HG02642 (cell line): Measurements from ENCODE around the gene RBMY1D.
"Not testable (repeated sequence)": the region's sequence is repeated elsewhere in the genome, so short reads cannot be mapped to it uniquely, and the experiment has no call there.

Source experiments
- ATAC-seq: cut with Tn5 transposase; IDR thresholded peaks from one replicate; pipeline ENCODE4 v1.9.1; 2021; ENCODE audit warnings: mild to moderate bottlenecking; ENCODE audit not compliant: unreplicated experiment, poor library complexity

The RBMY1D gene

DNA sequence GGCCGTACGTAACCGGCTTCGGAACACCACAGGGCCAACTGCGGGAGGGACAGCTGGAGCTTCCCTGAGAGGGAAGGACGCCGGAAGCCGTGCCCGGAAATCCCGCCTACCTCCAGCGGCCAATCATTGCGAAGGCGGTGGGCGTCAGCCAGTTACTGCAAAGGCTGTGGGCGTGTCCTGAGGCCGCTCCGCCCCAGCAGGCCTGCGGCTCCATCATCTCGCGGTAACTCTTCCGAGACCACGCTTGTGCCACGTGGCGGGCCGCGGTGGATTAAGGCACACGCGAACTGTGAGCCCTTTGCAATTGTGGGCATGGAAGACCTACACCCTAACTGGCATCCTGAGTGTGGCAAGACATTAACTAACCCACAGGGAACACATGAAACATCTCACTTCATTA lies at the start of gene RBMY1D:
Gene RBMY1D, minus strand, starts transcription at position 101 of the 400 bp plus-strand sequence. CDS start 2,013 bp downstream, outside the sequence.
- not testable (repeated sequence) for ATAC-seq

GRCh38 chrY:21917932-21918331 lies 23.6 kb upstream of the RBMY1D start, which contains the start of gene RBMY1E:
TSS of gene RBMY1E (minus strand) at chrY:21918032. CDS start at chrY:21916054, 1,978 bp downstream.
- ATAC-seq, result not testable (repeated sequence)

- ATAC-seq, result peak; percentile 90
Observed at GRCh38 chrY:21869407-21870076, 24.8 kb downstream of the RBMY1D start.

GRCh38 chrY:21845481-21845880 lies 48.8 kb downstream of the RBMY1D start:
- ATAC-seq, result no peak

DNA sequence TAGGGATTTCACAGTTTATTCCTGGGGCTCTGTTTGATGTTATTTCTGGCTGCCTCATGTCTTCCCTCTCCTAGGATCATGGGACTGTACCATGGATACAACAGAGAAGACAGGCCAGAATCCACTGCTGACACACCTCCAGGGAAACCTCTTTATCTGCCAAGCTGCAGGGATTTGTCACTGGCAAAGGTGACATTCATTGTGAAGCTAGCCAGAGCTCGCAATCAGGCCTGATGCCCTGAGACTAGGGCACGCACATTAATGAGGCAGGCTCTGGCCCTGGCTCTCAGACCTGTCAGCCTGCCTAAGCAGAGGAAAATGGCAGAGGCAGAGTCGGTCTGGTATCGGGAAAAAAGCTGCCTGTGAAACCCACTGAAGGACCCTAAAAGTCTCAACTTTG lies 52.2 kb downstream of the RBMY1D start:
- ATAC-seq, result no peak

DNA sequence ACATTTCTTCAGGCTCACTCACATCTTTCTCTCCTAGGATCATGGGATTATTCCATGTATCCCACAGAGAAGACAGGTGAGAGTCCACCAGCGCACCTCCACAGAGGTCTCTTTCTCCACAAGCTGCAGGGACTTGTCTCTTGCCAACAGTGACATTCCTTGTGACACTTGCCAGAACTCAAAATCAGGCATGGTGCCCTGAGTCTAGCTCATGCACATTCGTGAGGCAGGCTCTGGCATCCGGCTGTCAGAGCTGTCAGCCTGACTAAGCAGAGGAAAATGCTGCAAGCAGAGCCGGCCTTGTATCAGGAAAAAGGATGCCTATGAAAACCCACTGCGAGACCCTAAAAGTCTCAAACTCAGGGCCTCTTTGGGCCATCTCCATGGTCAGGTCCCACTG lies 54.8 kb downstream of the RBMY1D start:
- no peak for ATAC-seq

GRCh38 chrY:21836343-21836742 lies 58.0 kb downstream of the RBMY1D start:
- ATAC-seq, result no peak

- ATAC-seq, result no peak
Observed at GRCh38 chrY:21835052-21835451, 59.3 kb downstream of the RBMY1D start.
